Gastroesophageal sphincter (tissue), 3 donors: ENCODE data around the gene GFPT2.

Experiments used
- POLR2A ChIP-seq, 2 donors: fragments of 450-650 bp; IDR thresholded peaks; one replicate each; pipeline ENCODE4 v1.6.1; 2017; ENCODE audit warnings: antibody characterized with exemption in 2 of 2, mild to moderate bottlenecking in 2 of 2, moderate library complexity in 1 of 2
- TF ChIP-seq, protein P1 (sequence below), 4 experiments: fragments of 200-600 bp in 2 of 4; fragments of 450-650 bp in 2 of 4; sonication (generic) in 1 of 4; IDR thresholded peaks; one replicate each; pipeline ENCODE4 v1.5.1; 2017 to 2019; ENCODE audit warnings: antibody characterized with exemption in 4 of 4, mild to moderate bottlenecking in 2 of 4, moderate library complexity in 2 of 4

DNA sequence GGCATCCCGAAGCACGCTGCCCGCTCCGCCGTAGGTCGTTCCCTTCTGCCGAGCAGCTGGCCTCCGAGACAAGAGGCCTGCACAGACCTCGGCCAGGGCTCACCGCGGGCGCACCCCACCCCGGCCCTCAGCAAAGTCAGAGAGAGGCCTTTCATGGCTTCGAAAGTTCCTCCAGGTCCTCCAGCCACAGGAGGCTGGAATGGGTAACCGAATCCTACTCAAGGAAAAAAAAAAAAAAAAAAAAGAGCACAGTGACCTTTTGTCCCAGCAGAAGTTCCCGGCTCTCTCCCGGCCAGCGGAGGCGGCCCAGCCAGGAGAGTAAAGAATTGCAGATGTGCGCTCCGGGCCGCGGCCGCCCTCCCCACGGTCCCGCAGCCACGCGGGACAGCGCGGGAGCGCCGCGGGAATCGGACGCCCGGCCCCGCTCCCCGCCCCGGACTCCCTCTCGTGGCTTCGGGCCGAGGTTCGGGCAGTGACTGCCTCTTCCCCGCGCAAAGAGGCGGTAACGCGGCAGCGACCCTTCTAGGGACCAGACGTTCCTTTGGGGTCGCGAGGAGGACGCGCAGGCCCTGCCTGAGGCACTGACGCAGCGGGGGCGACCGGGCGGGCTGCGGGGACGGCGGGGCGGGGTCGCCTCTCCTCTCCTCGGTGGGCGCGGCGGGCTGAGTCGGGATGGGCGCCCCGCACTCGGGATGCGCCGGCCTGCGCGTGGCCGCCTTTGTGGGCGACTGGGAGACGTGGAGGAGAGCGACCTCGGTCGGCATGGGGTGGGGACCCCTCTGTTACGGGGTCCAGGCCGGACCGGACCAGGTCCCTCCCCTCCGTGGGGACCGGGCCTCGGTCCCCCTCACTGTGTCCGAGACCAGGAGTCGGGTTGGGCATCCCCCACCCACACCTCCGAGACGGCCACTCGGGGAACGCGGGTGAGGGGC lies 754 bp downstream of the GFPT2 start:
- no peak for TF ChIP-seq POLR2A (IDR thresholded peaks at IDR 0.05)
- TF ChIP-seq, protein P1, sequence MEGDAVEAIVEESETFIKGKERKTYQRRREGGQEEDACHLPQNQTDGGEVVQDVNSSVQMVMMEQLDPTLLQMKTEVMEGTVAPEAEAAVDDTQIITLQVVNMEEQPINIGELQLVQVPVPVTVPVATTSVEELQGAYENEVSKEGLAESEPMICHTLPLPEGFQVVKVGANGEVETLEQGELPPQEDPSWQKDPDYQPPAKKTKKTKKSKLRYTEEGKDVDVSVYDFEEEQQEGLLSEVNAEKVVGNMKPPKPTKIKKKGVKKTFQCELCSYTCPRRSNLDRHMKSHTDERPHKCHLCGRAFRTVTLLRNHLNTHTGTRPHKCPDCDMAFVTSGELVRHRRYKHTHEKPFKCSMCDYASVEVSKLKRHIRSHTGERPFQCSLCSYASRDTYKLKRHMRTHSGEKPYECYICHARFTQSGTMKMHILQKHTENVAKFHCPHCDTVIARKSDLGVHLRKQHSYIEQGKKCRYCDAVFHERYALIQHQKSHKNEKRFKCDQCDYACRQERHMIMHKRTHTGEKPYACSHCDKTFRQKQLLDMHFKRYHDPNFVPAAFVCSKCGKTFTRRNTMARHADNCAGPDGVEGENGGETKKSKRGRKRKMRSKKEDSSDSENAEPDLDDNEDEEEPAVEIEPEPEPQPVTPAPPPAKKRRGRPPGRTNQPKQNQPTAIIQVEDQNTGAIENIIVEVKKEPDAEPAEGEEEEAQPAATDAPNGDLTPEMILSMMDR (IDR thresholded peaks at IDR 0.05) = no peak
